Uterus (tissue), 4 donors: ENCODE results near the gene HIP1R. TPM values are rescaled to one million over a fixed set of nuclear protein-coding genes. Genes with fewer than 3 reads are reported as not detected.

Experiments
- DNase-seq, 2 donors: peaks; one replicate each; pipeline ENCODE4 v3.0.0-alpha.2; 2019 to 2020
- H3K27ac ChIP-seq, 2 donors: fragments of 200-600 bp; sonication (generic); 1 replicate in 1 of 2; 2 replicates in 1 of 2; pipeline ENCODE4 v1.5.1; 2016 to 2018
- H3K27me3 ChIP-seq, 2 donors: fragments of 200-600 bp; sonication (generic); one replicate each; pipeline ENCODE4 v1.5.1; 2018 to 2019; ENCODE audit warnings: control low read depth in 1 of 2
- H3K36me3 ChIP-seq, 2 donors: fragments of 200-600 bp; sonication (generic); one replicate each; pipeline ENCODE4 v1.5.1; 2019; ENCODE audit warnings: control low read depth in 1 of 2
- H3K4me1 ChIP-seq, 2 donors: fragments of 200-600 bp; sonication (generic); one replicate each; pipeline ENCODE4 v1.5.1; 2018 to 2019; ENCODE audit warnings: control low read depth in 1 of 2
- H3K4me3 ChIP-seq, 2 donors: fragments of 200-600 bp; sonication (generic); 1 replicate in 1 of 2; 2 replicates in 1 of 2; pipeline ENCODE4 v1.5.1; 2018 to 2019; ENCODE audit warnings: mild to moderate bottlenecking in 1 of 2
- H3K9me3 ChIP-seq, 2 donors: fragments of 200-600 bp; sonication (generic); one replicate each; pipeline ENCODE4 v1.5.1; 2019; ENCODE audit warnings: control low read depth in 1 of 2
- POLR2A ChIP-seq, 2 donors: fragments of 450-650 bp; IDR thresholded peaks; one replicate each; pipeline ENCODE4 v1.6.1; 2016; ENCODE audit warnings: antibody characterized with exemption in 2 of 2, mild to moderate bottlenecking in 1 of 2, moderate library complexity in 1 of 2
- intact Hi-C: fragments of 100-400 bp; cut with DNase I; formaldehyde crosslinking; loops from one replicate; pipeline ENCODE4 v1.15.1; 2023; ENCODE audit warnings: low total_unique reads
- total RNA-seq, 4 donors: library from RNA; depleted of rRNA in 3 of 4; stranded (reverse); fragments of >200 nt in 3 of 4; gene quantifications; one replicate each; pipeline versions ENCODE4 v1.1.0 to v1.2.4, GENCODE V29; 2014 to 2023
- TF ChIP-seq, protein P1 (sequence below), 4 experiments: fragments of 200-600 bp in 2 of 4; fragments of 450-650 bp in 2 of 4; sonication (generic) in 2 of 4; IDR thresholded peaks; one replicate each; pipeline ENCODE4 v1.5.1; 2016 to 2019; ENCODE audit warnings: antibody characterized with exemption in 4 of 4, mild to moderate bottlenecking in 2 of 4, moderate library complexity in 1 of 4
- donor health status: DM: yes; HTN: yes; CAD: no.

Gene HIP1R
- total RNA-seq, 4 donors from 2014 or later = 2.9 to 31.3 (median 25.8) TPM

DNA sequence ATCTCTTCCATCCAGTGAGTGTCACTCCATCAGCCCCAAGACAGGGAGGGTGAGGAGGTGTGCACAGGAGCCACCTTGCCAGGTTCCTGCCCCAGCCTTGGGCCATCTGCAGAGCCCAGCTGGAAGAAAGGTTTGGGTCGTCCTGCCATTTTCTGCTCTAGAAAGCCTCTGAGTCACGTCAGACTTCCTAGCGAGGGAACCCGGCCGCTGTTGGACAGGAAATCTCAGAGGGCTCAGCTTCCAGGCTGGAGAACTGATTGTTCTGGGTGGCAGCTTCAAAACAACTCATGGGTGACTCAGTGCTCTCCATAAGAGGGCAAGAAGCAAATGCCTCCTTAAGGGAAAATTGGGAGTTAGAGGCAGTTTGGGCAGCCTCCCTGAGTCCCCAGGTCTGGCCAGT, 16.6 kb downstream of the HIP1R start:
- Histone ChIP-seq H3K27ac (peak overlapping the region; percentile 52 to 53), H3K4me3 (no peak overlapping the region), H3K27me3 (no peaks in the 10 kb centered on the region), H3K4me1 (no peaks in the 10 kb centered on the region), H3K9me3 (no peaks in the 10 kb centered on the region), H3K36me3 (no peaks in the 10 kb centered on the region)
- intact Hi-C loops = no loop called here
- DNase-seq = peak in 1 of 2 donors; percentile 59
- TF ChIP-seq, protein P1, sequence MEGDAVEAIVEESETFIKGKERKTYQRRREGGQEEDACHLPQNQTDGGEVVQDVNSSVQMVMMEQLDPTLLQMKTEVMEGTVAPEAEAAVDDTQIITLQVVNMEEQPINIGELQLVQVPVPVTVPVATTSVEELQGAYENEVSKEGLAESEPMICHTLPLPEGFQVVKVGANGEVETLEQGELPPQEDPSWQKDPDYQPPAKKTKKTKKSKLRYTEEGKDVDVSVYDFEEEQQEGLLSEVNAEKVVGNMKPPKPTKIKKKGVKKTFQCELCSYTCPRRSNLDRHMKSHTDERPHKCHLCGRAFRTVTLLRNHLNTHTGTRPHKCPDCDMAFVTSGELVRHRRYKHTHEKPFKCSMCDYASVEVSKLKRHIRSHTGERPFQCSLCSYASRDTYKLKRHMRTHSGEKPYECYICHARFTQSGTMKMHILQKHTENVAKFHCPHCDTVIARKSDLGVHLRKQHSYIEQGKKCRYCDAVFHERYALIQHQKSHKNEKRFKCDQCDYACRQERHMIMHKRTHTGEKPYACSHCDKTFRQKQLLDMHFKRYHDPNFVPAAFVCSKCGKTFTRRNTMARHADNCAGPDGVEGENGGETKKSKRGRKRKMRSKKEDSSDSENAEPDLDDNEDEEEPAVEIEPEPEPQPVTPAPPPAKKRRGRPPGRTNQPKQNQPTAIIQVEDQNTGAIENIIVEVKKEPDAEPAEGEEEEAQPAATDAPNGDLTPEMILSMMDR (IDR thresholded peaks at IDR 0.05) = no peak
- TF ChIP-seq POLR2A (IDR thresholded peaks at IDR 0.05) = no peak

DNA sequence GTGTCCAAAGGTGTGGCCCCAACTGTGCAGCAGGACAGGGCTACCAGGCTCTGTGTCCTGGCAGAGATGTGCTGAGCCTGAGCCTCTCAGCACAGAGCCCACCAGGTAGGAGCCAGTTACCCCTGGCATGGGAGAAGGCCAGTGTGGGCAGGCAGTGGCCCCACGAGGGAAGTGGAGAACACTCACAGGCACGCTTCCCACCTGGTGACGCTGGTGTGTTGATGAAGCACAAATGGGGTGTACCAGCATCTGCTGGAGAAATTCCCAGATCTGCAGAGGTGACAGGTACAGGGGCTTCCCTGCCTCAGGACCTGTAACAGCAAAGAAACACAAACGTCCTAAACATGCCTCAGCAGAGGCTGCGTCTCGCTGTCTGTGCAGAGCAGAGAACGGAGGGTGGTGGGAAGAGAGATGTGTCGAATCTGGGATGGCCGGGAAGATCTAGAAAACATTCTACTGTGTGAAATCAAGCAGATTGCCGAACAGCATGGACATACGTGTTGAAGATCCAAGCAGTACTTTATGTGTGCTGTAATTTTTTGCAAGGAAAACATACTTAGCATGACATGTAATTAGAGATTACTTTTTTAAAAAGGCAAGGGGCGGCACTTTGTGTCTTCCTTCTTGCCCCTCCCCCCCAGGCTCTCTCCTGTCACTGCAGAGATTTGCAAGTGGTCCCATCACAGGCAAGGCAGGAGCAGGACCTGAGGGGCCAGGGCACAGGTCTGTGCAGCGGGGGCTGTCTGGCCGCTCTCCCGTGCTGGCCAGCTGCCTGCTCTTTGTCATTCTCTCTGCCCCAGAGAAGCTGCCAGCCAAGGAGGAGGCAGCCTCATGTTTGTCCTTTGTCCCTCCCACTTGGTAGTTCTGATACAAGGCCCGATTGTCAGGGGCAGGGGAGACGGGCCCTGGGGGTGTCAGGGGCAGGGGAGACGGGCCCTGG, 17.3 kb downstream of the HIP1R start:
- Histone ChIP-seq H3K36me3 (no peaks in the 10 kb centered on the region), H3K27me3 (no peaks in the 10 kb centered on the region), H3K9me3 (no peaks in the 10 kb centered on the region), H3K4me3 (no peak overlapping the region), H3K4me1 (no peaks in the 10 kb centered on the region), H3K27ac (peak overlapping the region; percentile 52 to 53)
- intact Hi-C loops = no loop called here
- TF ChIP-seq, protein P1 (IDR thresholded peaks at IDR 0.05) = no peak
- TF ChIP-seq POLR2A (IDR thresholded peaks at IDR 0.05) = no peak
- no peak for DNase-seq

DNA sequence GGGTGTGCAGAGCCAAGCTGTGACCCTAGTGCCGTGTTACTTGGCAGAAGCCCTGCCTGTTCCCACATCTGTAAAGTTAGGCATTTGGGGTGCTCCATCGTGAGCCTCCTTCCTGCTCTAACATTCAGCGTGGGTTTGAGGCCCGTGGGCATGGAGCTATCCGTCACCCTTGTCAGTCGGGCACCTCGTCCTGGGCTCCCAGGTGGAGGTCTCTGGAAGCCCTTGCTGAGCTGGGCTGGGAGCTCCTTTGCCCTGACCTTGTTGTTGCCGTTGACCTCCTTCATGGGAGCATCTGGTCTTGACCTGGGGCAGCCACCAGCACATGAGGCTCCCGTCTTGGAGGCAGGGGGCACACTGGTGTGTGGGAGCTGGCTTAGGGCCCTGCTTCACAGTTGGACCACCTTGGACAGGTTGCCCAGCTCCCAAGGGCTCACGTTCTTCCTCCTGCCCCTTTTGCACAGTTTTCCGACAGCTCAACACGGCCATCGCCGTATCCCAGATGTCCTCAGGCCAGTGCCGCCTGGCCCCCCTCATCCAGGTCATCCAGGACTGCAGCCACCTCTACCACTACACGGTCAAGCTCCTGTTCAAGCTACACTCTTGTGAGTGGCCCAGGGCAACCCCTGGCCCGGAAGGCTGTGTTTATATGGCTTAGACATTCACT, 18.5 kb downstream of the HIP1R start:
- Histone ChIP-seq H3K27ac (no peak overlapping the region), H3K4me3 (no peak overlapping the region), H3K27me3 (no peaks in the 10 kb centered on the region), H3K4me1 (no peaks in the 10 kb centered on the region), H3K9me3 (no peaks in the 10 kb centered on the region), H3K36me3 (no peaks in the 10 kb centered on the region)
- no peak for DNase-seq
- TF ChIP-seq, protein P1 (IDR thresholded peaks at IDR 0.05) = no peak
- TF ChIP-seq POLR2A (IDR thresholded peaks at IDR 0.05) = no peak
- intact Hi-C loops = no loop called here

DNA sequence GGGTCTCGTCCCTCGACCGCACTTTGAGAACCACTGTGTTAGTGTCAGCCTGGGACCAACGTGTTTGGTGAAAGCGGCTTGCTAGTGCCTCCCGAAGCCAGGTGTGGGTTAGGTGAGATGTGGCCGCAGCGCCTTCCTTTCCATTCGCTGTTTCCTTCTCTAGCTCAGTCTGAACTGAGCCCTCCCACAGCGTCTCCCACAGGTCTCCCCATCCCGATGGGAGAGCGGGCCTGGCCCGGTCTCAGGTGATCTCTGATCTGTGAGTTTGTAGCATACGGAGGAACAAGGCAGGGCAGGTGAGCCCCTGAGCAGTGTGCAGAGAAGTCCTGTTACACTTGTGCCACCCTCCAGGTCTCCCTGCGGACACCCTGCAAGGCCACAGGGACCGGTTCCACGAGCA, 19.3 kb downstream of the HIP1R start:
- H3K9me3 ChIP-seq = no peaks in the 10 kb centered on the region
- no peaks in the 10 kb centered on the region for H3K27me3 ChIP-seq
- H3K27ac ChIP-seq = no peak overlapping the region
- TF ChIP-seq, protein P1 (IDR thresholded peaks at IDR 0.05) = no peak
- no peak for TF ChIP-seq POLR2A (IDR thresholded peaks at IDR 0.05)
- no peak for DNase-seq
- no peaks in the 10 kb centered on the region for H3K4me1 ChIP-seq
- intact Hi-C loops = no loop called here
- H3K36me3 ChIP-seq = no peaks in the 10 kb centered on the region
- H3K4me3 ChIP-seq = no peak overlapping the region
